ENCODE measurements around the gene PAK5.

GRCh38 chr20:9686001-9686400 lies 152.9 kb downstream of the PAK5 start:
- TF ChIP-seq, protein P1, sequence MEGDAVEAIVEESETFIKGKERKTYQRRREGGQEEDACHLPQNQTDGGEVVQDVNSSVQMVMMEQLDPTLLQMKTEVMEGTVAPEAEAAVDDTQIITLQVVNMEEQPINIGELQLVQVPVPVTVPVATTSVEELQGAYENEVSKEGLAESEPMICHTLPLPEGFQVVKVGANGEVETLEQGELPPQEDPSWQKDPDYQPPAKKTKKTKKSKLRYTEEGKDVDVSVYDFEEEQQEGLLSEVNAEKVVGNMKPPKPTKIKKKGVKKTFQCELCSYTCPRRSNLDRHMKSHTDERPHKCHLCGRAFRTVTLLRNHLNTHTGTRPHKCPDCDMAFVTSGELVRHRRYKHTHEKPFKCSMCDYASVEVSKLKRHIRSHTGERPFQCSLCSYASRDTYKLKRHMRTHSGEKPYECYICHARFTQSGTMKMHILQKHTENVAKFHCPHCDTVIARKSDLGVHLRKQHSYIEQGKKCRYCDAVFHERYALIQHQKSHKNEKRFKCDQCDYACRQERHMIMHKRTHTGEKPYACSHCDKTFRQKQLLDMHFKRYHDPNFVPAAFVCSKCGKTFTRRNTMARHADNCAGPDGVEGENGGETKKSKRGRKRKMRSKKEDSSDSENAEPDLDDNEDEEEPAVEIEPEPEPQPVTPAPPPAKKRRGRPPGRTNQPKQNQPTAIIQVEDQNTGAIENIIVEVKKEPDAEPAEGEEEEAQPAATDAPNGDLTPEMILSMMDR (IDR thresholded peaks at IDR 0.05): no peak
- TF ChIP-seq POLR2AphosphoS5 (IDR thresholded peaks at IDR 0.05): no peak
- TF ChIP-seq POLR2A (IDR thresholded peaks at IDR 0.05): no peak
